ENCODE data around the gene INPP5A.

The INPP5A gene

DNA sequence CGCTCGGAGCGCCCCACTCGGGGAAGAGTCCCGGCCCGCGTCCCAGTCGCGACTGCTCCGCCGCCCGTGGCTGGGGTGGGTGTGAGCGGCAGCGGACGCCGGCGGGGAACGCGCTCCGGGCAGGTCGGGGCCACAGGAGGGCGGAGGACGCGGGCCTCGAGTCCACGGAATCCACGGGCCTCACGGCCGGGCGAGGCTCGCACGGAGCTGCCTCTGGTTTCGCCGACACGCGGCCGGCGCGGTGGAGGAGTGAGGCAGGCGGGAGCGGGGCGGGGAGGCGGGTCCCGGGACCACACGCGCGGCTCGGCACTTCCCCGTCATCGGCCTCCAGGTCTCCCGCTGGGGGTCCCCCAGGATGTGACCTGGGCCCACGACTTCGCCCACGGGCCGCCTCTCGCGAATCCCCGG lies 248.9 kb downstream of the INPP5A start:
- TF ChIP-seq NFIC (IDR thresholded peaks at IDR 0.05) (no peak), CREB1 (IDR thresholded peaks at IDR 0.05; ENCODE audit: low read depth) (no peak), RAD21 (IDR thresholded peaks at IDR 0.05; ENCODE audit: low read depth) (no peak), REST (IDR thresholded peaks at IDR 0.05; ENCODE audit: low read depth) (no peak), MAX (IDR thresholded peaks at IDR 0.05) (no peak)

DNA sequence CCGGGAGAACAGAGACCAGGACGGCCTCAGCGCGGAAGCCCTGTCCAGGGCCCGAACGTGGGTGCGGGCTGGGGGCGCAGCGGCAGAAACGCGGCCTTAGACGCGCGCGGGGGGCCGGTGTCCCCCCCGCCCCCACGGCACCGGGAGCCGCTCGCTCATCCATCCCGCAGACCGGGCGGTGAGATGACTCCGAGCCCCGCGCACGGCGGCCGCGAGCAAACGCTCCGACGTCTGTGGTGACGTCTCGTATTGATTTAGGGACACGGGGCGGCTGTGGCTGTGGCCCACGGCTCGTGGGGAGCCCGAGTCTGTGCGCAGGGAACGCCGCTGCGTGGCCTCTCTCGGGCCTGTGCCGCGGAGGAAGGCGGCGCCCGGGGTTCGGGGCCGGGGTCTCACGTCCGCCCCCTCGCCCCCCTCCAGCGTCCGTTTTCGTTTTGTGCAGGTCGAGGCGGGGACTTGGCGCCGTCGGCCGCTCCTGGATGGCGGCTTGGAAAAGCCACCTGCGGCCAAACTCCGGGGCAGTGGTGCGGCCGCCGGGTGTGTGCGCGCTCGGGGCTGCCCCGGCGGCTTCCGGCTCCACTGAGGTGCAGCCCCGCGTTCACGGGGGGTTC lies 249.4 kb downstream of the INPP5A start:
- TF ChIP-seq CEBPB (IDR thresholded peaks at IDR 0.05) (no peak), NFIC (IDR thresholded peaks at IDR 0.05) (no peak), TAF1 (IDR thresholded peaks at IDR 0.05; ENCODE audit: low read depth) (no peak), EGR1 (IDR thresholded peaks at IDR 0.05) (no peak), FOXM1 (IDR thresholded peaks at IDR 0.05; ENCODE audit: borderline replicate concordance, low read depth) (no peak), EP300 (IDR thresholded peaks at IDR 0.05; ENCODE audit: borderline replicate concordance) (no peak), TEAD4 (IDR thresholded peaks at IDR 0.05) (no peak), MAX (IDR thresholded peaks at IDR 0.05) (no peak), REST (IDR thresholded peaks at IDR 0.05; ENCODE audit: low read depth) (no peak), ZBTB7A (IDR thresholded peaks at IDR 0.05; ENCODE audit: low read depth) (no peak), YY1 (IDR thresholded peaks at IDR 0.05; ENCODE audit: low read depth) (no peak), CREB1 (IDR thresholded peaks at IDR 0.05; ENCODE audit: low read depth) (no peak), TCF12 (IDR thresholded peaks at IDR 0.05; ENCODE audit: low read depth) (no peak), RAD21 (IDR thresholded peaks at IDR 0.05; ENCODE audit: low read depth) (no peak)
- TF ChIP-seq, protein P1, sequence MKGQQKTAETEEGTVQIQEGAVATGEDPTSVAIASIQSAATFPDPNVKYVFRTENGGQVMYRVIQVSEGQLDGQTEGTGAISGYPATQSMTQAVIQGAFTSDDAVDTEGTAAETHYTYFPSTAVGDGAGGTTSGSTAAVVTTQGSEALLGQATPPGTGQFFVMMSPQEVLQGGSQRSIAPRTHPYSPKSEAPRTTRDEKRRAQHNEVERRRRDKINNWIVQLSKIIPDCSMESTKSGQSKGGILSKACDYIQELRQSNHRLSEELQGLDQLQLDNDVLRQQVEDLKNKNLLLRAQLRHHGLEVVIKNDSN (IDR thresholded peaks at IDR 0.05) = no peak

GRCh38 chr10:132787495-132788179 lies 250.1 kb downstream of the INPP5A start:
- no peak for TF ChIP-seq EP300 (IDR thresholded peaks at IDR 0.05; ENCODE audit: borderline replicate concordance)
- TF ChIP-seq ZBTB7A (IDR thresholded peaks at IDR 0.05; ENCODE audit: low read depth) = peak; percentile 76
- no peak for TF ChIP-seq TEAD4 (IDR thresholded peaks at IDR 0.05)
- no peak for TF ChIP-seq TAF1 (IDR thresholded peaks at IDR 0.05; ENCODE audit: low read depth)
- TF ChIP-seq, protein P1 (IDR thresholded peaks at IDR 0.05) = no peak

DNA sequence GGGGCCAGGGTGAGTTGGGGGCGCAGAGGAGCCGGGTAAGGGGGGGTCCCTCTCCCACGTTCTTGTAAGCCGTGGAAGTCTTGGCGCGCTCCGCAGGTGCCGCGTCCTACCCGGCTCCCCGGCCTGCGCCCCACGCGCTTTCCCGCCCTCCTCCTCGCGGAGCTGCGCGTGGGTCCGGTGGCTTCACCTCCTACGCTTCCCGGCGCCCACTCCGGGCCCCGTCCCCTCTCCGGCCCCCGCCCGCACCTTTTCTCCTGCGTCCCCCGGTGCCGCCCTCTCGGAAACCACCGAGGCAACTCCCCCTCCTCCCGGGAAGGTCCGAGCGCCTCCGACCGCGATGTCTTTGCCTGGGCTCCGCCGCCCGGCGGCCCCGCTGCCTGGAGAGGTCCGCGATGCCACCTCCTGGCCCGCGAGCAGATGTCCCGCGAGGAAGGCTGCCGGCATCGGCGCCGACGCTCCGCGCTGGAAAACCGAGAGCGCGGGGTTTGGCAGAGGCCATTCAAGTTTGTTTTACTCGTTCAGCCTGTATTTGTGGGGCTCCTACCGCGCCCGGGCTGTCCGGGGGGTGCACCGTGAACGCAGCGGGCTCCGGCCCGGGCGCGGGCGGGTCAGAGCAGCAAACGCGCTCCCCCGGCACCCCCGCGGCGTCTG lies 250.7 kb downstream of the INPP5A start:
- TF ChIP-seq MAX (IDR thresholded peaks at IDR 0.05) (peak; percentile 38; the same call in 1 of the 2 replicates), FOXM1 (IDR thresholded peaks at IDR 0.05; ENCODE audit: borderline replicate concordance, low read depth) (no peak), RAD21 (IDR thresholded peaks at IDR 0.05; ENCODE audit: low read depth) (peak; percentile 60; the same call in 1 of the 2 replicates)
- TF ChIP-seq, protein P1 (IDR thresholded peaks at IDR 0.05) = no peak

DNA sequence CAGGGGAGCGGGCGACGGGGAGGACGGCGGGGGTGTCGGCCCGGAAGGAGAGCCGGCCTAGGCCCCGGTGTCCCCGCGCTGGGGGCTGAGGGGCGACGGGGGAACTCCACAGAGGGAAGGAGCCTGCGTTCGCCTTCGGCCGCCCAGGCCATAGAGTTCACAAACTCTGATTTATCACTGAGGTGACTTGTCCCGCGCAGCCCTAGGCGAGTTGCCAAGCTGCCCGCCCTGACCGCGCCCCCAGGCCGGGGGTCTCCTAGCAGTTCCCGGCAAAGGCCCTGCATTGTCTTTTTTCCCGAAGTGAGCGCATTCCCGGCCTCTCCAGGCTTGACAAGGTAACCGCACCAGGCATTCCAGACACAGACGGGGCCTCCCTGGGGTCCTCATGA lies 251.2 kb downstream of the INPP5A start:
- TF ChIP-seq NFIC (IDR thresholded peaks at IDR 0.05) (no peak), FOXM1 (IDR thresholded peaks at IDR 0.05; ENCODE audit: borderline replicate concordance, low read depth) (no peak), RAD21 (IDR thresholded peaks at IDR 0.05; ENCODE audit: low read depth) (no peak), YY1 (IDR thresholded peaks at IDR 0.05; ENCODE audit: low read depth) (no peak), CEBPB (IDR thresholded peaks at IDR 0.05) (no peak), EGR1 (IDR thresholded peaks at IDR 0.05) (no peak), ZBTB7A (IDR thresholded peaks at IDR 0.05; ENCODE audit: low read depth) (no peak; the same call in 1 of the 2 replicates)
